DOHH2 (cell line): ENCODE results near the gene ZNF512.

Source experiments
- H3F3A ChIP-seq: fragments of 200-600 bp; sonication (generic), shearing (Covaris generic); 2 replicates; pipeline ENCODE4 v1.6.0; 2016; ENCODE audit warnings: antibody characterized with exemption, mild to moderate bottlenecking; ENCODE audit not compliant: control insufficient read depth, insufficient read depth
- H3K27ac ChIP-seq: fragments of 200-600 bp; sonication (generic); 2 replicates; pipeline ENCODE4 v1.5.1; 2014; ENCODE audit warnings: low read depth, mild to moderate bottlenecking, low read length, moderate library complexity
- H3K27me3 ChIP-seq: fragments of 200-600 bp; sonication (generic); 2 replicates; pipeline ENCODE4 v1.6.1; 2014; ENCODE audit warnings: mild to moderate bottlenecking, low read length, mixed read lengths; ENCODE audit not compliant: control insufficient read depth
- H3K36me3 ChIP-seq: fragments of 200-600 bp; sonication (generic); 2 replicates; pipeline ENCODE4 v1.6.1; 2014; ENCODE audit warnings: mild to moderate bottlenecking, low read length, moderate library complexity, mixed read lengths; ENCODE audit not compliant: control insufficient read depth
- H3K4me1 ChIP-seq: fragments of 200-600 bp; sonication (generic); 2 replicates; pipeline ENCODE4 v1.6.1; 2014; ENCODE audit warnings: mild to moderate bottlenecking, low read length, mixed read lengths; ENCODE audit not compliant: control insufficient read depth
- H3K4me2 ChIP-seq: fragments of 200-600 bp; sonication (generic); 2 replicates; pipeline ENCODE4 v1.6.0; 2014; ENCODE audit warnings: mild to moderate bottlenecking, low read length, moderate library complexity
- H3K4me3 ChIP-seq: fragments of 200-600 bp; sonication (generic); 2 replicates; pipeline ENCODE4 v1.5.1; 2014; ENCODE audit warnings: mild to moderate bottlenecking, low read length, mixed read lengths
- H3K79me2 ChIP-seq: fragments of 200-600 bp; sonication (generic); 2 replicates; pipeline ENCODE4 v1.6.1; 2014; ENCODE audit warnings: mild to moderate bottlenecking, low read length, mixed read lengths; ENCODE audit not compliant: control insufficient read depth
- H3K9me2 ChIP-seq: fragments of 200-600 bp; sonication (generic); replicated peaks from 2 replicates; pipeline ENCODE4 v1.6.1; 2014; ENCODE audit warnings: mild to moderate bottlenecking, low read length, mixed read lengths; ENCODE audit not compliant: control insufficient read depth
- H3K9me3 ChIP-seq: fragments of 200-600 bp; sonication (generic); 2 replicates; pipeline ENCODE4 v1.6.1; 2014; ENCODE audit warnings: antibody characterized with exemption, low read length, mixed read lengths; ENCODE audit not compliant: control insufficient read depth, insufficient read depth
- H4K20me1 ChIP-seq: fragments of 200-600 bp; sonication (generic); 2 replicates; pipeline ENCODE4 v1.6.0; 2014; ENCODE audit warnings: low read depth, mild to moderate bottlenecking, antibody characterized with exemption, low read length, moderate library complexity; ENCODE audit not compliant: control insufficient read depth, insufficient read depth
- CTCF ChIP-seq: fragments of 200-600 bp; sonication (generic); IDR thresholded peaks from one replicate; pipeline ENCODE4 v1.5.1; 2014; ENCODE audit warnings: antibody characterized with exemption, mild to moderate bottlenecking, low read depth, low read length; ENCODE audit not compliant: poor library complexity, severe bottlenecking
- EZH2phosphoT487 ChIP-seq: fragments of 200-600 bp; sonication (generic); IDR thresholded peaks from 2 replicates; pipeline ENCODE4 v1.6.1; 2017; ENCODE audit warnings: borderline replicate concordance, mild to moderate bottlenecking, antibody characterized with exemption, low read length, moderate library complexity, mixed read lengths

Gene ZNF512

GRCh38 chr2:27573452-27573851 lies 9.4 kb upstream of the ZNF512 start:
- no peaks in the 10 kb centered on the region for H3K79me2 ChIP-seq
- no peaks in the 10 kb centered on the region for H3K9me2 ChIP-seq
- H3K27ac ChIP-seq: no peak overlapping the region
- H3K4me2 ChIP-seq: no peak overlapping the region
- no peaks in the 10 kb centered on the region for H3K4me1 ChIP-seq
- TF ChIP-seq CTCF (no peak), EZH2phosphoT487 (no peak)
- no peaks in the 10 kb centered on the region for H3K36me3 ChIP-seq
- peaks cover 9% of the 10 kb centered on the region; the same call in 1 of the 2 replicates for H3K27me3 ChIP-seq
- no peak overlapping the region for H3K4me3 ChIP-seq
- H3F3A ChIP-seq: no peaks in the 10 kb centered on the region
- H4K20me1 ChIP-seq: no peaks in the 10 kb centered on the region
- H3K9me3 ChIP-seq: peaks cover 4% of the 10 kb centered on the region; the same call in 1 of the 2 replicates

GRCh38 chr2:27581417-27582128 lies 1.3 kb upstream of the ZNF512 start:
- H3K4me1 ChIP-seq: peaks cover 27% of the 10 kb centered on the region
- H3F3A ChIP-seq: no peaks in the 10 kb centered on the region
- H3K79me2 ChIP-seq: peaks cover 38% of the 10 kb centered on the region
- no peak overlapping the region for H3K4me3 ChIP-seq
- no peaks in the 10 kb centered on the region; the same call in 1 of the 2 replicates for H4K20me1 ChIP-seq
- H3K27ac ChIP-seq: no peak overlapping the region
- TF ChIP-seq CTCF (no peak), EZH2phosphoT487 (no peak)
- H3K36me3 ChIP-seq: peaks cover 21% of the 10 kb centered on the region; the same call in 1 of the 2 replicates
- H3K4me2 ChIP-seq: no peak overlapping the region
- H3K27me3 ChIP-seq: no peaks in the 10 kb centered on the region
- H3K9me2 ChIP-seq: no peaks in the 10 kb centered on the region
- H3K9me3 ChIP-seq: peaks cover 4% of the 10 kb centered on the region; the same call in 1 of the 2 replicates

GRCh38 chr2:27582129-27582694 lies 630 bp upstream of the ZNF512 start:
- TF ChIP-seq EZH2phosphoT487 (no peak), CTCF (no peak)
- Histone ChIP-seq H3K27ac (no peak overlapping the region), H3K79me2 (peaks cover 44% of the 10 kb centered on the region), H3K27me3 (no peaks in the 10 kb centered on the region), H3K9me3 (peaks cover 4% of the 10 kb centered on the region; the same call in 1 of the 2 replicates), H3K4me3 (peak overlapping the region; percentile 93), H3K9me2 (no peaks in the 10 kb centered on the region), H3K4me1 (peaks cover 27% of the 10 kb centered on the region), H4K20me1 (no peaks in the 10 kb centered on the region; the same call in 1 of the 2 replicates), H3K36me3 (peaks cover 25% of the 10 kb centered on the region; the same call in 1 of the 2 replicates), H3K4me2 (peak overlapping the region; percentile 66), H3F3A (no peaks in the 10 kb centered on the region)
